Activated B cell treated with CpG ODN at 0.5 μM for 24 hours (primary cell): ENCODE results near the gene SNRPB2. TPM values are rescaled to one million over a fixed set of nuclear protein-coding genes. Genes with fewer than 3 reads are reported as not detected.

ENCODE experiments used
- ATAC-seq: fragments of 200-7000 bp; cut with Tn5 transposase; one replicate; pipeline ENCODE4 v1.10.0; 2021; ENCODE audit warnings: low read depth, mild to moderate bottlenecking, moderate library complexity
- CTCF ChIA-PET: fragments of 350-600 bp; sonication (Branson Sonifier 250); formaldehyde crosslinking; loops from one replicate; lab custom pipeline; 2021; ENCODE audit warnings: antibody characterized with exemption; lab: Charles Lee
- POLR2A ChIA-PET: fragments of 350-600 bp; sonication (Branson Sonifier 250); formaldehyde crosslinking; loops from one replicate; lab custom pipeline; 2021; ENCODE audit warnings: antibody characterized with exemption; lab: Charles Lee
- DNase-seq: peaks from one replicate; pipeline ENCODE4 v3.0.0; 2022
- H3K27ac Mint-ChIP-seq: one replicate; pipeline ENCODE4 v1.8.0; 2020; ENCODE audit warnings: mixed read lengths
- H3K27me3 Mint-ChIP-seq: one replicate; pipeline ENCODE4 v1.8.0; 2021; ENCODE audit warnings: mixed read lengths
- H3K36me3 Mint-ChIP-seq: one replicate; pipeline ENCODE4 v1.8.0; 2021; ENCODE audit warnings: low read depth, mixed read lengths
- H3K4me1 Mint-ChIP-seq: one replicate; pipeline ENCODE4 v1.8.0; 2021; ENCODE audit warnings: mixed read lengths
- H3K4me3 Mint-ChIP-seq: one replicate; pipeline ENCODE4 v1.8.0; 2020; ENCODE audit warnings: mild to moderate bottlenecking, mixed read lengths
- H3K9me3 Mint-ChIP-seq: one replicate; pipeline ENCODE4 v1.8.0; 2020; ENCODE audit warnings: mixed read lengths
- intact Hi-C: fragments of 100-400 bp; cut with micrococcal nuclease; formaldehyde crosslinking; loops from one replicate; pipeline ENCODE4 v1.15.1; 2024
- total RNA-seq: library from RNA; stranded (reverse); gene quantifications from 2 replicates; pipeline ENCODE4 v1.2.3, GENCODE V29; 2022
- TF ChIP-seq, protein P1 (sequence below): fragments of 200-600 bp; IDR thresholded peaks from one replicate; pipeline ENCODE4 v1.8.0; 2022; ENCODE audit warnings: antibody characterized with exemption, mild to moderate bottlenecking

The SNRPB2 gene
- total RNA-seq, 1 donor from 2014 or later = 61.1 TPM

DNA sequence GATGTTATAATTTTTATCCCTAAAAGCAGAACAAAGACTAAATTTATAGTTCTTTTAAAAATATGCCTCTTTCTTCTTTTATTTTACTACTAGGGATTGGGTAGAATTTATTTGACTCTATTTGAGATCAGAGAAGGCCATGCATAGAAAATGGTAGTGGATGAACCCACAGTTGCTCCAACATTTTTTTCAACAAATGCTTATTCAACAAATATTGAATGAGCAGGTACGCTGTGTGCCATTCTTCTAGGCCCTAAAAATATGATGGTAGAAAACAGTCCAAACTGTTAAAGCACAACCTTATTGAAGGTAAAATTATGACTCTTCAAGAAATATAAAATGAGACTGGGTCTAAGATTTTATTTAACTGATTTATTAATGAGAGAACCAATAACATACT lies 48.3 kb downstream of the SNRPB2 start:
- ChIA-PET POLR2A (no interaction called here), CTCF (no interaction called here)
- Mint-ChIP-seq H3K36me3 (no peaks in the 10 kb centered on the region), H3K4me1 (no peaks in the 10 kb centered on the region), H3K27ac (no peak overlapping the region), H3K4me3 (no peak overlapping the region), H3K9me3 (peaks cover 31% of the 10 kb centered on the region), H3K27me3 (peaks cover 2% of the 10 kb centered on the region)
- DNase-seq (no peak), ATAC-seq (no peak)
- intact Hi-C loops = no loop called here
- TF ChIP-seq, protein P1, sequence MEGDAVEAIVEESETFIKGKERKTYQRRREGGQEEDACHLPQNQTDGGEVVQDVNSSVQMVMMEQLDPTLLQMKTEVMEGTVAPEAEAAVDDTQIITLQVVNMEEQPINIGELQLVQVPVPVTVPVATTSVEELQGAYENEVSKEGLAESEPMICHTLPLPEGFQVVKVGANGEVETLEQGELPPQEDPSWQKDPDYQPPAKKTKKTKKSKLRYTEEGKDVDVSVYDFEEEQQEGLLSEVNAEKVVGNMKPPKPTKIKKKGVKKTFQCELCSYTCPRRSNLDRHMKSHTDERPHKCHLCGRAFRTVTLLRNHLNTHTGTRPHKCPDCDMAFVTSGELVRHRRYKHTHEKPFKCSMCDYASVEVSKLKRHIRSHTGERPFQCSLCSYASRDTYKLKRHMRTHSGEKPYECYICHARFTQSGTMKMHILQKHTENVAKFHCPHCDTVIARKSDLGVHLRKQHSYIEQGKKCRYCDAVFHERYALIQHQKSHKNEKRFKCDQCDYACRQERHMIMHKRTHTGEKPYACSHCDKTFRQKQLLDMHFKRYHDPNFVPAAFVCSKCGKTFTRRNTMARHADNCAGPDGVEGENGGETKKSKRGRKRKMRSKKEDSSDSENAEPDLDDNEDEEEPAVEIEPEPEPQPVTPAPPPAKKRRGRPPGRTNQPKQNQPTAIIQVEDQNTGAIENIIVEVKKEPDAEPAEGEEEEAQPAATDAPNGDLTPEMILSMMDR = no peak

DNA sequence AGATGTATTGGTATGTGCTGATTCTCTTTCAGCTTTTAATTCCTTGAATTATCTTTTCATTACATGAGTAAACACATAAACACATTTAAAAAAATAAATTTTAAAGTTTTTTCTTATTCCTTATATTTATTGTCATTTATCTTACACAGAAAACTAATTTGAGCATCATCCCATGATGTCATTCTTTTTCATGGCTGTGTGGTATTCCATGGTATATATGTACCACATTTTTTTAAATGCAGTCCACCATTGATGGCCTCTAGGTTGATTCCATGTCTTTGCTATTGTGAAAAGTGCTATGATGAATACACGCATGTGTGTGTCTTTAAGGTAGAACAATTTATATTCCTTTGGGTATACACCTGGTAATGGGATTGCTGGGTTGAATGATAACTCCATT lies 51.7 kb downstream of the SNRPB2 start:
- DNase-seq (no peak), ATAC-seq (no peak)
- intact Hi-C loops = no loop called here
- Mint-ChIP-seq H3K36me3 (no peaks in the 10 kb centered on the region), H3K4me1 (no peaks in the 10 kb centered on the region), H3K4me3 (no peak overlapping the region), H3K27me3 (no peaks in the 10 kb centered on the region), H3K9me3 (peaks cover 26% of the 10 kb centered on the region), H3K27ac (no peak overlapping the region)
- TF ChIP-seq, protein P1 = no peak
- ChIA-PET CTCF (no interaction called here), POLR2A (no interaction called here)

DNA sequence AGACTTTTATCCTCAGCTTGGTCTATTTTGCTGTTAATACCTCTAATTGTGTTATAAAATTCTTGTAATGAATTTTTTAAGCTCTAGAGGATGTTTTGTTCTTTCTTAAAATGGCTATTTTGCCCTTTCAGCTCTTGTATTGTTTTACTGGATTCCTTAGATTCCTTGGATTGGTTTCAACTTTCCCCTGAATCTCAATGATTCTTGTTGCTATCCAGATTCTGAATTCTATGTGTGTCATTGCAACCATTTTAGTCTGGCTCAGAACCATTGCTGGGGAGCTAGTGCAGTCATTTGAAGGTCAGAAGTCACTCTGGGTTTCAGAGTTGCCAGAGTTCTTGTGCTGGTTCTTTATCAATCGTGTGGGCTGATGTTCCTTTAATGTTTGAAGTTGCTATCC lies 55.4 kb downstream of the SNRPB2 start:
- Mint-ChIP-seq H3K27ac (no peak overlapping the region), H3K36me3 (no peaks in the 10 kb centered on the region), H3K4me3 (no peak overlapping the region), H3K4me1 (no peaks in the 10 kb centered on the region), H3K27me3 (peaks cover 5% of the 10 kb centered on the region), H3K9me3 (peaks cover 29% of the 10 kb centered on the region)
- CTCF ChIA-PET = no interaction called here
- intact Hi-C loops = no loop called here
- TF ChIP-seq, protein P1 = no peak
- DNase-seq (no peak), ATAC-seq (no peak)
- POLR2A ChIA-PET = no interaction called here

Other genes with a start within 250 kb of the SNRPB2 start
- 7.2 and 9.1 TPM in 2 replicates for gene KIF16B, start 156.6 kb upstream of the SNRPB2 start, total RNA-seq
- gene OTOR, start 18.3 kb downstream of the SNRPB2 start, total RNA-seq = not detected in 2 replicates